T-helper 1 cell treated with Interleukin-12 subunit alpha and Interleukin-12 subunit beta and Interleukin-4 antibody, amounts not matched to agents 30 ng/mL and 1 ng/mL, for 36 hours (primary cell): ENCODE data around the gene OSM. TPM values are rescaled to one million over a fixed set of nuclear protein-coding genes. Genes with fewer than 3 reads are reported as not detected.
"Not testable (repeated sequence)": the region's sequence is repeated elsewhere in the genome, so short reads cannot be mapped to it uniquely, and the experiment has no call there.

Source experiments
- intact Hi-C: fragments of 100-400 bp; cut with micrococcal nuclease; formaldehyde crosslinking; loops from one replicate; pipeline ENCODE4 v1.15.1; 2024
- total RNA-seq: library from RNA; stranded (reverse); gene quantifications from 2 replicates; pipeline ENCODE4 v1.2.3, GENCODE V29; 2022

The OSM gene
- total RNA-seq, 1 donor from 2014 or later: 193 TPM

DNA sequence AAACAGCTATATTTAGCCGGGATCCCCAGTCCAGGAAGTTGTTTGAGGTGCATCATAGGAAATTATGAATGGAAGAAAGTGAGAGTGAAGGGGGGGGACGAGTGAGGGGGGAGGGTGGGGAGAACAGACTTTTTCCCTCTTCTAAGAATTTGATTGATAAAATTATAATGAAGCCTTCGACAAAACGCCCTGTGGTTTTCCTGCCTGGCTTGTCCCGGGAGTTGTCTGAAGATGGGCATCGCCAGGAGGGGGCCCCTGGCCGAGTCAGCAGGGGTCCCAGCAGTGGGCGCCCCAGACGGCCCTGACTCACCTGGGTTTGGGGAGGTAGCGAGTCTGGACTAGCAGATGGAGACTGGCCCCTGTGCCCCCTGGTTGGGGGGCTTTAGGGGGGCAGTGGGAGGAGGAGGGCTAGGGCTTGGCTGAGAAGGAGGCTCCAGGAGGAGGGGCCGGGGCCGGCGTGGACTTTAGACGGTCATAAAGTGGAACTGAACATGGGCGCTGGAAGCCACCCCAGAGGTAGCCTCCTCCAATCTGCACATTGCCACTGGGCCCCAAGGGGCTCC lies 19.8 kb downstream of the OSM start:
- intact Hi-C loops: loop anchor here (1.0 to 5.0 kb wide), 9 partner anchors 9 to 409 kb away; partner anchors contain the start of genes ASCC2, CASTOR1 and OSM

DNA sequence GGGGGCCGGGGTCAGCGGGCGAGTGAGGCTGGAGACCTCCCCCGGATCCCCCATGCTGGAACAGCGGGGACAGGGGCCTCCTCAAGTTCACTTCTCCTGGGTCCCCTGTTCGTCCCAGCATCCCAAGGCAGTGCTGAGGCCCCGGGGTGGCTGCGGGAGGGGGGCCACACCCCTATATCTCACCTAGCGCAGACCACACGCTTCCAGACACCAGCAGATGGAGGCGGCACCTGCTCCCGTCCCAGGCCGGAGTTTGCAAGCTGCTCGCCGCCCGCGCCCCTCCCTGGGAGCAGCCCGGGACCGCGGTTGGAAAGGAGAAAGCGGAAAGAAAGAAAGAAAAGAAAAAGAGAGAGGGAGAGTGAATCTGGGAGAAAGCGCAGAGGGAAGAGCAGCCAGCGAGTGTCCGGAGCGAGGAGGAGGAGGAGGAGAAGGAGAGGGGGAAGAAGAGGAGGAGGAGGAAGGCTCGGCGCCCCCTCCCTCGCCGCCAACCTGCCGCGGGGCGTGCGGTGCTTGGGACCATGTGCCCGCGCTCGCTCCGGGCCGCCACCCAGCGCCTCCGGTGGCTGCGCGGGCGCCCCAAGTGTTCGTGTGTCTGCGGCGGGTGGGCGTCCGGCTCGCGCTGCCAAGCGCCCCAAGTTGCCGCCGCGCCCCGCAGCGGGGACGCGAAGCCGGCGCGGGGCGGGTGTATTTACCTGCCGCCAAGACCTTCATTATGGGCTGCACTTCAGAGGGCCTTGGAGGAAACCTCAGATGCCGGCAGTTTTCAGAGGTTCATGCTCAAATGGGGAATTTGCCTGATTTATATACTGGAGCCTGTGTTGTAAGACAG lies 20.5 kb downstream of the OSM start, which contains the start of gene LIF:
TSS of gene LIF (minus strand) at position 775 of the 829 bp plus-strand sequence. CDS start at position 711, 64 bp downstream.
- intact Hi-C loops: loop anchor here (1.0 to 5.0 kb wide), 9 partner anchors 10 to 408 kb away; partner anchors contain the start of genes ASCC2, CASTOR1 and OSM

DNA sequence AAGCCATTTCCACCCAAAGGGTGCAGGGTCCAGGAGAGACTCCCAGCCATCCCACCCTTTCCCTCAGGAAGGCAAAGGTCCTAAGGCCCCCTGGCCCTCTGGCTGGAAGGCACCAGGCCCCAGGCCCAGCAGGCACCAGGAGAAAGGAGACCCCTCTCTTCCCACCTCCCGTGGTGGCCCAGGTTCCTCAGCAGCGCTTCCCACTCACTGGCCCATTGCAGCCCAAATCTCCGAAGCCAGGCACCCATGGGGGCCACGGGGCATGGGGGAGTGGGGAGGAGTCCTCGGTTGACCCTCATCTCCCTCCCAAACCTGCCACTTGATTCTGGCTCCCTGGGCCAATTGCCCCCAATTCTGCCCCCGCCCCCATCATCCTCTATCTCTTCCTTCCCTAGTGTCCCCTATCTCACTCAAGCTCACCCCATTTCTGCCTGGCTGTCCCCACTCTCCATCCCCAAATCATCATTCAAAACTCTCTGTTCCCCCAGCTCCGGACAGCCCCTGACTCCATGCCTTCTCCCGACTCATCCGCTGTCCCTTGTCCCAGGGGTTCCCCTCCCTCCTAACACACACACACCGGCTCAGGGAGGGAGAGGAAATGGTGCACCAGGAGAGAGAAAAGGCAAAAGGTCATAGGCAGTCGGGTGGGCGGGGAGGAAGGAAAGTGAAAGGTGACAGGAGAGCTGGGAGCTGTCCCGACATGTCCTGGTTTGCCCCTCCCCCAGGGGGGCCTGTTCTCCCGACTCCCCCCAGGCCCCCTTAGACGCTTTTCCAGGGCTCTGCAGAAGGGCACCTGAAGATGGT lies 21.3 kb downstream of the OSM start:
- intact Hi-C loops: loop anchor here (5.0 kb wide), 2 partner anchors 42 to 78 kb away; partner anchors contain the start of gene CASTOR1

DNA sequence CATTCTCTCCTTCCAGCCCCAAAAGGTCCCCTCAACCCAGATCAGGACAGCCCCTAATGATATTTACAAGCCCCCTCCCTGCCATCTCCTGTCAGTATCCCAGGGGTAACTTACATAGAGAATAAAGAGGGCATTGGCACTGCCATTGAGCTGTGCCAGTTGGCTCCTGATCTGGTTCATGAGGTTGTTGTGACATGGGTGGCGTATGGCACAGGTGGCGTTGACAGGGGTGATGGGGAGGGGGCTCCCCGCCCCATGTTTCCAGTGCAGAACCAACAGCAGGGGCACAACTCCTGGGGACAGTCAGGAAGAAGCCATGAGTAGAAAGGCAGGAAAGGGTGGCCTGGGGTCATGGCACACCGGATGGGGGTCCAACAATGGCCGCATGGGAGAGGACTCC lies 22.0 kb downstream of the OSM start:
- intact Hi-C loops: loop anchor here (5.0 kb wide), 2 partner anchors 43 to 77 kb away; partner anchors contain the start of gene CASTOR1

DNA sequence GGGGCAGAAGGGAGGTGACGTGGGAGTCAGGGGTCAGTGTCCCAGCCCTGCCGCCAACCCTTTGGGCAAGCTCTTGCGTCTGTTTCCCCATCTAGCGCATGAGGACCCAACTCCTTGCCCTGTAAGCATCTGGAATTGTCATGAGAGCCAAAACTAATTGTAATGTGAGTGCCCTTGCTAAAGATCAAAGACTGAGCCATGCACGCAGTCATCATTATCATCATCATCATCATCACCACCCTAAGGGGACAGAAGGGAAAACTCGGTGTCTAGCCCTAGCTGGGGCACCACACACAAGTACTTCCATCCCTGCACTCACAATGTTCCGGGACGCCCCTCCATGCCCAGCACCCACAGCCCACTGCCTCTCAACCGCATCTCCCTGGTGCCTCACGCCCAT lies 22.6 kb downstream of the OSM start:
- intact Hi-C loops: no loop called here

DNA sequence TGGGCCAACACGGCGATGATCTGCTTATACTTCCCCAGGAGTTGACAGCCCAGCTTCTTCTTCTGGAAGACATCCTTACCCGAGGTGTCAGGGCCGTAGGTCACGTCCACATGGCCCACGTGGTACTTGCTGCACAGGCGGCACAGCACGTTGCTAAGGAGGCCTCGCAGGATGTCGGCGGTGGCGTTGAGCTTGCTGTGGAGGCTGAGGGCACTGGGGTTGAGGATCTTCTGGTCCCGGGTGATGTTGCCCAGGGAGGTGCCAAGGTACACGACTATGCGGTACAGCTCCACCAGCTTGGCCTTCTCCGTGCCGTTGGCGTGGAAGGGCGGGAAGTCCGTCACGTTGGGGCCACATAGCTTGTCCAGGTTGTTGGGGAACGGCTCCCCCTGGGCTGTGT lies 23.0 kb downstream of the OSM start:
- intact Hi-C loops: no loop called here

DNA sequence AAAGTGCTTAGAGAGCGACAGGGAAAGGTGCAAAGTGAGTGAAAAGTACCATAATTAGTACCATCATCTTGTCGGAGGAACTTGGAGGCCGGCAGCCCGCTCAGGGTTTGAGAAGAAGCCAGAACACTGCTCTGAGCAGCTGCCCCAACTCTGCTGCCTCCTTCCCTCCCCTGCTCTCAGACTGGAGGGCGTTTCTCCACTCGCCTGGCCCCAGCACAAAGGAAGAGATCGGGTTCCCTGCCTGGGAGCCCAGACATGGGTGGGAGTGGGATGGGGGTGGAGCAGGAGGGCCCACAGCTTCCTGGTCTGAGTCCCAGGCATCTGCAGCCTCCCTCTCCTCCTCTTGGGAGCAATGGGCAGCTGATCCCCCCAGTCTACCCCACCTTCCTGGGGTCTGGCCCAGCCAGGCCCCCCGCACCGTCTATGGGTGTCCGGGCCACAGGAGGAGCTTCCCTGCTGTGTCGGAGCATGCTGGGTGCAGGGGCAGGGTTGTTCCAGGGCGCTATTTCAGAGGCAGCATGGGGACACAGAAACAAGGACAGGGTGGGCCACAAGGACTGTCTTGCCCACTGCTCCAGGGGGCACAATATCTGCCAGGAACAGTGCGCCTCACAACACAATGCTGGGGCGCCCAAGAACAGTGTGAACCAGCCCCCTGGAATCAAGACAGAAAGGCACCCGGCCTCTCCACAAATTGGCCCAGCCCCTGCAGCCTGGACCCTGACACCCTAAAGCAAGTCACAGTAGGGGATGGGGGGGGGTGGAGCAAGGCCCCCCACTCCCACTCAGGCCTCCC lies 24.9 kb downstream of the OSM start:
- intact Hi-C loops: no loop called here

DNA sequence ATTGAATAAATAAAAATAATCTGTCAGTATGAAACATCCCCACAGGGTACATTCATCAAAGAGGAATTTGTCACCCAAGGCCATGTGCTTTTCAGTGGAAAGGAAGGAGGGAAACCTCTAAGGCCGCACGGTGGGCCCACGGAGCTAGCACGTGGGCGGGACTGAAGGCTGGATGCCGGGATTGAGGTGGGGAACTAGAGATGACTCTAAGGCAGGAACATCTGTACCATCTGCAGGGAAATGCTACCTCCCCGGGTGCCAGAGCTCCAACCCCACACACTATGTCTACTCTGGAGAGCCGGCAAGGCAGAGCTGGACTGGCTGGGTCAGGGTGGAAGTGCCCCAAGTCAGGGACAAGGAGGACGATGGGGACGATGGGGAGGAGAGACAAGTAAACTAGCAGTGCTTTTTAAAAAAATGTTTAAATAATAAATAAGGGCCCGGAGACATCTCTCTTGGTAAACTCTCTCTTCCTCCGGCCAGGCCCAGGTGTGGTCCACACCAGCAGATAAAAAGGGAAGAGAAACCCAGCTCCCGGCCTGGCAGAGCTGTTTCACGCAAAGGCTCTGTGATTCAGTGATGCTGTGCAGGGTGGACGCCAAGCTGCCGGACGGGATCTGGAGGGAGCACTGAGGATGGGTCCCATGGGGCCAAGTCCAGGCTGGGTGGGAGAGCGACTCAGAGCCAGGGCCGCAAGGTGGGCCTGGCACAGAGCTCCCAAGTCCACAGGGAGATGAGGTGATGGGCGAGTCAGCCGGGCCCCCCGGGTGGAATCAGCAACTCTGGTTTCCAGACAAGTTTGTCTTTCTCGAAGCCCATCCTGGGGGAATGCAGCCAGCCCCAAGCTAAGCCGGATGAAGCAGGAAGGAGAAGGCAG lies 25.9 kb downstream of the OSM start:
- intact Hi-C loops: no loop called here

DNA sequence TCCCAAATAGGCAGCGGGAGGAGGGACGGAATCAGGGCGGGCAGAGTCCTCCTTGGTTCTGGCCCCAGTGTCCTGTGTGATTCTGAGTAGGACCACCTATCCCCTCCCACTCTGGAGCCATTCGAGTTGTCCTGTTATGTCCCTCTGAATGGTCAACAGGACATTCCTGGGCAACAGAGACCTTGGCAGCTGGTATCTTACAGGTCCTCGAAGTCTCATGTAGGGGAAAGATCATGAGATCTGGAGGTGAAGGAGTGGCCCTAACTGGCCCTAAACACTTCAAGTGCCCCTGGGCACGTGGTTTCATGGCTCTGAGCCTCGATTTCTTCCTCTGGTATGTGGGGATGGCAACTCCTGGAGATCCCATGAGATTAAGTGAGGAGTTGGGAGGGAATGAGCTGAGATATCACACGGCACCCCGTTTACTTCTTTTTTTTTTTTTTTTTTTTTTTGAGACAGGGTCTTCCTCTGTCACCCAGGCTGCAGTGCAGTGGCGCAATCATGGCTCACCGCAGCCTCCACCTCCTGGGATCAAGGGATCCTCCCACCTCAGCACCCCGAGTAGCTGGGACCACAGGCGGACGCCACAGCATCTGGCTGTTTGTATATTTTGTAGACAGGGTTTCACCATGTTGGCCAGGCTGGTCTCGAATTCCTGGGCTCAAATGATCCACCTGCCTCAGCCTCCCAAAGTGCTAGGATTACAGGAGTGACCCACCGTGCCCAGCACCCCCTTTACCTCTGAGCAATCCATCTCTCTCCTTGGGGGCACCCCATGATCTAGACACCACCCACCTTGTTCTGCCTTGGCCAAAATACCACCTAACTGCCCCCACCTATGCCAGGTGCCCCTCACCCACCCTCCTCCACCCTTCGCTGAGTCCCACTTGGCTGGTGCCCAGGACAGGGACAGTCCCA lies 26.9 kb downstream of the OSM start:
- intact Hi-C loops: no loop called here

DNA sequence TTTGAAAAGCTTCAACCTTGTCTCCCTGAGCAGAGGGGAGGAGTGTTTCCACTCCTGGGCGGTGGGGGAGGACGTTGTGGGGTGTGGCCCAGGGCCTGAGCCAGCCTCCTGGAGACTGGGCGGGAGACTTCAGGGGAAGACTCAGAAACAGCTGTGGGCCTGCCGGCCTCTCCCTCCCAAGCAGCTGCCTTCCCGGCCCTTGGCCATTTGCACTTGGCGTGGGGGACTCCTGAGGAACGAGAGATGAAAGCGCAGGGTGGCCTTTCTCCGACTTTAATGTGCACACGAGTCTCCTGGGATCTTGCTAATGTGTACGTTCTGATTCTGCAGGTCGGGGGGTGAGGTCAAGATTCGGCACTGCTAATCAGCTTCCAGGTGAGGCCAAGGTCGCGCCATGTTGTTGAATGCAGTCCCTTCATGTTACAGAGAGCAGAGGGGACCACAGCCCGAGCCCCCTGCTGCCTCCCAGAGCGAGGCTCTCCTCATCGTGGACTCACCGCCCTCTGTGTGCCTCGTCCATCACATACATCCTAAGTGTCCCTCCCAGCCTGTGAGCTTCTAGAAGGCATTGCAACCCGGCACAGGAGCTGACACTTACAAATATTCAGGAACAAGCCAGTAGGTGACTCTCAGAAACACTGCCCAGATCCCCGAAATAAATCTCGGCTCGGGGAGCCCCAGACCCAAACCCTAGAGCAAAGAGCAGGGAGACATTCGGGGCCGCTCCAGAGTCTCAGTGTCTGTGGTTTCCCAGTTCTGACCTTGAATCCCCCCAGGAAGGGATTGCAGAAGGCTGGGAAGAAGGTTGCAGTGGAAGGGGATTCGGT lies 27.8 kb downstream of the OSM start:
- intact Hi-C loops: no loop called here

DNA sequence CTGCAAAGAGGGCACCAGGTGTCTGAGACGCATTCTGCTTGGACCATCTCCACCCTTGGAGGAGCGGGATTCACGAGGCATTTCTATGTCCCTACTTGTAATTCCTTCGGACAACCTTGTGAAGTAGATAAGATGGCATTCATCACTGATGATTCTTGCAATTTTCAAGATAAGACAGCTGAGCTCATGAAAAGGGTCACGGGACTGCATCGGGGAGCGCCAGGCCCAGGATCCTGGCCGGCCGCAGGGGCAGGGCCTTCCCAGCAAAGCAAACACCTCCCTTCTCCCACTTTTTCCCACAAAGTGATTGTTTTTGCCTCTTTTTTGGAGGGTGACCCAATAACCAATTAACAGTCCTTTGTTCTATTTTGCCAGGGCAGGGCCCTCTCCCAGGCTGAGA lies 28.5 kb downstream of the OSM start:
- intact Hi-C loops: no loop called here

DNA sequence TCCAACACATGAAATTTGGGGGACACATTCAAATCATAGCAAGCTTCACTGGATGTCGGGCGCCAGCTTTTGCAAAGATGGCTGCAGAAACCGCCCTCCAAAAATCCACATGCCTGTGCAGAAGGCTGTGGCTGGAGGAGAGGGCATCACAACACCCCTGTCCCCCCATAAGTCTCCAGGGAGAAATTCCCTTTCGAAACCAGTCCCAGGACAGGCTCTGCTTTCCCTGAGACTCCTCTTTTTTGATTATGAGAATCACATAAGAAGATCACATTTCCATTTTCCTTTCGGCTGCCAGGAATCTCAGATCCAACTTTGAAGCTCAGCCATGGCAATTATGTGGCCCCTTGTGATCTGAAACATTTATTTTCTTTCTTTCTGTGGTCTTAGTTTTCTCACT lies 29.8 kb downstream of the OSM start:
- intact Hi-C loops: no loop called here

DNA sequence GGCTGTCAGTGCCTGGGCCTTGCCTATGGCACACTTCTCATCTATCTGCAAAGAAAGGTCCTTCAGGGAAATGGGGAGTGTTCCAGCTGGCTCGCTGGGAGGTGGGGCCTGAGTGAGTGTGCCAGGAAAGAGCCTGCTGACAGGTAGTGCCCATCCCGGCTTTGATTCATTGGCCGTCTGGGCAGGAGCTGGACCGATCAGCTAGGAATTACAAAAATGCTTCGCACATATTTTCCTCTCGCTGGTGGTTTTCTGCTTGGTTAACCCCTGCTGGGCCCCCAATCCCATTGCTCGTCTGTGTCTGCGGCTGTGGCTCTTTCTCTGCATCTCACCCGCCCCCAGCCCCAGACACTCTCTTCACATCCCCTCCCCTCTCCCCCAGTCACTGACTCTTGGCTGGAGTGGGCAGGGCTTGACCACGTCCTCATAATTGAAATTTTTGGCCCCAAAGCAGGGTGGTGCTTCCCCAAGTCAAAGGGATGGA lies 30.9 kb downstream of the OSM start:
- intact Hi-C loops: no loop called here

DNA sequence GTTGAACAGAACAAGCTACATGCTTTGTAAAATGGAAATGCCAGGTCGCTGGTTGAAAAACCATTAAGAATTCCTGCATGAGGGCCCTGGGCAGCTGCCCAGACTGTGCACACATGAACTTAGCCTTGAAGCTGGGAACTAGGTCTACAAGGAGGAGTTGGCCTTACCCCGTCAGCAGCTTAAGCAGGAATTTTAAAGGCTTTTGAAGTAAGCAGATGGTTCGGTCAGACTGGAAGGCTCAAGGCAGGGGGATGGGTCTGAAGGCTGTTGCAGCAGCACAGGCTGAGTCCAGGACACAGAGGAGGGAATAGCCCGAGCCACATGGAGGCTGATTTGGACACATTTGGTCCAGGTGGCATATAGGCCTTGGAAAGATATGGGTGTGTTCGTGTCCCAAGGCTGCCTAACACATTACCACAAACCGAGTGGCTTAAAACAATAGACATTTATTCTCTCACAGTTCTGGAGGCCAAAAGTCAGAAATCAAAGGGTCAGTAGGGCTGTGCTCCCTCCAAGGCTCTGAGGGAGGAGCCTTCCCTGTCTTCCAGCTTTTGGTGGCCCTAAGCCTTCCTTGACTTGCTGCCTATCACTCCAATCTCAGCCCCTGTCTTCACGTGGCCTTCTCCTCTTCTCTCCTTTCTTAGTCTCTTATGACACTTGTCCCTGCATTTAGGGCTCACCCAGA lies 31.7 kb downstream of the OSM start:
- intact Hi-C loops: no loop called here

DNA sequence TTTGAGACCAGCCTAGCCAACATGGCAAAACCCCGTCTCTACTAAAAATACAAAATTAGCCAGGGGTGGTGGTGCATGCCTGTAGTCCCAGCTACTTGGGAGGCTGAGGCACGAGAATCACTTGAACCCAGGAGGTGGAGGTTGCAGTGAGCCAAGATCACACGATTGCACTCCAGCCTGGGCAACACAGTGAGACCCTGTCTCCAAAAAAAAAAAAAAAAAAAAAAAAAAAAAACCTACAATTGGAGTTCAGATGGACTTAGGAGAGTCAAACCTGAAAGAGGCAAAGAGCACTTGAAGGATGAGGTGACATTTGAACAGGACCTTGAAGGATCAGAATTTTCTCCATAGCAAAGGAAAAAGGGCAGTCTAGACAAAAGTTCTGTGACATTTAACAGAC lies 32.3 kb downstream of the OSM start:
- intact Hi-C loops: not testable (repeated sequence)

DNA sequence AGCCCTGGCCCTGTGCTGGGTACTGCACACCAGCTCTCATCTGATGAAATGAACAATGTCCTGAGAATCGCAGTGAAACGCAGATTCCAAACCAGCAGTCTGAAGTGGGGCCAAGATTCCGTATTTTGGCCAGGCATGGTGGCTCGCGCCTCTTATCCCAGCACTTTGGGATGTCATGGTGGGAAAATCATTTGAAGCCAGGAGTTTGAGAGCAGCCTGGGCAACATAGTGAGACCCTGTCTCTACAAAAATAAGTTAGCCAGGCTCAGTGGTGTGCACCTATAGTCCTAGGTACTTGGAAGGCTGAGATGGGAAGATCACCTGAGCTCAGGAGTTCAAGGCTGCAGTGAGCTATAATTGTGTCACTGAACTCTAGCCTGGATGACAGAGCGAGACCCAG lies 33.1 kb downstream of the OSM start:
- intact Hi-C loops: no loop called here

DNA sequence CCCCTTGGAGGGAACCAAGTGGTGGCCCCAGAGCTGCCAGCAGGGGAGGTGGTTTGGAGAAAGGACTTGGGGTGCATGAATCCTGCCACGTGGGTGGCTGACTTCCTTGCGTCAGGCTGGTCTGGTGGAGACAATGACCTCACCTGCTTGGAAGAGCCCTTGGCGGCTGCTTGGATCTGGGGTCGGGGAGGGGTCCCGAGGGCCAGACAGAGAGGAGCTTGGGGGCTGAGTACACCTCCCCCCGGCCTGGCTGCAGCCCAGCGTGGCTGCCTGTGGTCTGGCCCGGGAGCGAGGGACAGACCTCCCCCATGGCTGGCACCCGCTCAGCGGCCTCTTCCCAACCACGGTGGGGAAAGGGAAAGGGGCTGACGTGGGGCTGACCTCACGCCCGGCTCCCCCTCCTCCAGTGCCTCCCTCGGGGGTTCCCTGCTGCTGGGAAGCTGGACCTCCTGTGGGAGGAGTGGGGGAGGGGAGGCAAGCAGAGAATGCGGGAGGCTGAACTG lies 33.9 kb downstream of the OSM start:
- intact Hi-C loops: no loop called here
